ENCODE data around the gene SNTG2. TPM values are rescaled to one million over a fixed set of nuclear protein-coding genes. Genes with fewer than 3 reads are reported as not detected.

Gene SNTG2
- total and polyA plus RNA-seq, 2 of the 13 experiments (the other 11 are each of a cell fraction or from before 2014, with no cell fraction given): not detected

DNA sequence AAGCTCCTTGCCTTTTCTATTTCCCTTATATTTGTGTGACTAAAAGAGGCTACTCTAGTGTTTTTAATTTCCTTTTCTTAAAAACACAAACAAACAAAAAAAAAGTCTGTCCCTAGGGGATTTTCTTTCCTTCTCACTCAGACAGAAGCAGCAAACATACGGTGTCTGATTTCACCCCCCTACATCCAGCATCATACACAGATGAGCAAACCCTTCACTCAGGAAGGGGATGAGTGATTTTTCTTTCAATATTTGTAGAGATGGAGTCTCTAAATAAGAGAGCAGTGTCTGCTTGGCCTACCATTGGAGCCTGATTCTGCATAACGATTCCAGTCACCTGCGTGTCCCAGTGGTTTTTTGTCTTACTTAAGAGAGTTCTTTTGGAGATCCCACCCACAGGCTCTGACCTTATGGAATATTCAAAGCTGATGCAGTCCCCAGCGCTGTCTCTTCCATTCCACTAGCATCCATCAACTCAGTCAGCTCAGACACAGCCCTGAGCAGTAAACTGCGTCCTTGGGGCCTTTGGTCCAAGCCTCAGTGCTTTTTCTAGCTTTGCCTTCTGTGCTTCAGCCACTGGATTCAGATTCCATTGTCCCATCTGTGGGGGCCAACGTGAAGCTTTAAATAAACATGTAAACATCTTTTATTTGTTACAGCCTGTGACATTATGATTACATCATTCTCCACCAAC, 410.1 kb downstream of the SNTG2 start (continued):
- TF ChIP-seq, protein P1, sequence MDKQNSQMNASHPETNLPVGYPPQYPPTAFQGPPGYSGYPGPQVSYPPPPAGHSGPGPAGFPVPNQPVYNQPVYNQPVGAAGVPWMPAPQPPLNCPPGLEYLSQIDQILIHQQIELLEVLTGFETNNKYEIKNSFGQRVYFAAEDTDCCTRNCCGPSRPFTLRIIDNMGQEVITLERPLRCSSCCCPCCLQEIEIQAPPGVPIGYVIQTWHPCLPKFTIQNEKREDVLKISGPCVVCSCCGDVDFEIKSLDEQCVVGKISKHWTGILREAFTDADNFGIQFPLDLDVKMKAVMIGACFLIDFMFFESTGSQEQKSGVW (CRISPR knock-in tag; IDR thresholded peaks at IDR 0.05; ENCODE audit: borderline replicate concordance): no peak

DNA sequence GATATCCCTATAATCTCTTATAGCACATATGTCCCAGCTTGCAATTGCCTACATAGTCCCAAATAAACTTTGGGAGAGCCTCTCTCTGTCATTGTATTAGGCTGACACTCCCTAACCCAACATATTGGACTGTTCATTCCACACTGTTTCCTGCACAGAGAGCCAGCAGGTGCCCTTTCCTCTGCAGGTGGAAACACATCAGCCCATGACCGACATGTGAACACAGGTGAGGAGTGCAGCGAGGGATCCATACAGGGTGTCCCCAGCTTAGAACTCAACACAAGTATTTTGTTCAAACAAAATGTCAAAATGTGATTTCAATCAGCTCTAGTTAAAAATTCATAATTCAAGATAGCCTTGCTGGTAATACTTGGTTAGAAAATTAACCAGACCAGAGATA, 412.7 kb downstream of the SNTG2 start:
- H3K9me3 ChIP-seq (ENCODE audit: low read length): no peaks in the 10 kb centered on the region
- no peaks in the 10 kb centered on the region for H3K36me3 ChIP-seq (replicated peaks in 1 of 2; ENCODE audit: control insufficient read depth in 1 of 2, insufficient read depth in 2 of 2, low read length in 2 of 2)
- H3K79me2 ChIP-seq (ENCODE audit: insufficient read depth, low read length): no peaks in the 10 kb centered on the region
- ChIA-PET CTCF (ENCODE audit: low intra/inter-chr PET ratio, low total read pairs) (no interaction called here), POLR2A (no interaction called here)
- H3K4me3 ChIP-seq (replicated peaks in 1 of 3; ENCODE audit: insufficient read depth in 1 of 3, low read depth in 2 of 3, low read length in 3 of 3): no peak overlapping the region
- no peak overlapping the region for H3K9ac ChIP-seq (ENCODE audit: insufficient read depth, low read depth, low read length)
- H3K27me3 ChIP-seq (ENCODE audit: control insufficient read depth in 1 of 2, insufficient read depth in 2 of 2, low read length in 2 of 2): peaks cover 0 to 14% of the 10 kb centered on the region in 2 experiments; a peak in 1 of 5 replicates
- intact Hi-C loops (cut with micrococcal nuclease; ENCODE audit: unreplicated experiment) (no loop called here), in situ Hi-C loops (cut with HindIII; ENCODE audit: extremely low pct_ligation_motif_present, low pct_unique_long_range_greater_than_20kb) (no loop called here)
- BruUV-seq (replicated peaks): no TSS peak
- no peak for ATAC-seq
- WGBS (ENCODE audit: low lambda C conversion rate): 9% methylated on average over 2 of the region's 2 CpGs
- H3K4me1 ChIP-seq (ENCODE audit: insufficient read depth, low read length): no peaks in the 10 kb centered on the region
- DNase-seq (ENCODE audit: low spot score): no peak
- H2AFZ ChIP-seq (ENCODE audit: low read length): no peak overlapping the region
- TF ChIP-seq CBX2 (IDR thresholded peaks at IDR 0.05; ENCODE audit: low read depth, low read length) (no peak), CBX2 (CRISPR knock-in tag; IDR thresholded peaks at IDR 0.05; ENCODE audit: low read depth) (no peak), TARDBP (CRISPR knock-in tag; IDR thresholded peaks at IDR 0.05) (no peak), NR1H2 (CRISPR knock-in tag; IDR thresholded peaks at IDR 0.05; ENCODE audit: borderline replicate concordance, low read depth) (no peak), KDM4B (CRISPR knock-in tag; IDR thresholded peaks at IDR 0.05) (no peak), ZFP36L1 (CRISPR knock-in tag; IDR thresholded peaks at IDR 0.05) (no peak), ZBTB20 (CRISPR knock-in tag; IDR thresholded peaks at IDR 0.05; ENCODE audit: borderline replicate concordance, low read depth) (no peak), NAIF1 (CRISPR knock-in tag; IDR thresholded peaks at IDR 0.05; ENCODE audit: borderline replicate concordance) (no peak), ZNF34 (CRISPR knock-in tag; IDR thresholded peaks at IDR 0.05; ENCODE audit: borderline replicate concordance) (no peak), MEIS1 (CRISPR knock-in tag; IDR thresholded peaks at IDR 0.05; ENCODE audit: borderline replicate concordance) (no peak), ZNF558 (CRISPR knock-in tag; IDR thresholded peaks at IDR 0.05; ENCODE audit: borderline replicate concordance) (no peak), MBNL3 (CRISPR knock-in tag; conservative IDR thresholded peaks at IDR 0.05) (no peak), CHD4 (IDR thresholded peaks at IDR 0.05; ENCODE audit: borderline replicate concordance, low read length) (no peak), AGO2 (optimal IDR thresholded peaks at IDR 0.05; ENCODE audit: low read depth, low read length) (no peak), FOXJ3 (CRISPR knock-in tag; IDR thresholded peaks at IDR 0.05; ENCODE audit: borderline replicate concordance) (no peak), MAFK (conservative IDR thresholded peaks at IDR 0.05 in 1 of 2, IDR thresholded peaks at IDR 0.05 in 1 of 2; ENCODE audit: low read length in 2 of 2) (no peak; a peak in 1 of 4 replicates)
- TF ChIP-seq, protein P2, sequence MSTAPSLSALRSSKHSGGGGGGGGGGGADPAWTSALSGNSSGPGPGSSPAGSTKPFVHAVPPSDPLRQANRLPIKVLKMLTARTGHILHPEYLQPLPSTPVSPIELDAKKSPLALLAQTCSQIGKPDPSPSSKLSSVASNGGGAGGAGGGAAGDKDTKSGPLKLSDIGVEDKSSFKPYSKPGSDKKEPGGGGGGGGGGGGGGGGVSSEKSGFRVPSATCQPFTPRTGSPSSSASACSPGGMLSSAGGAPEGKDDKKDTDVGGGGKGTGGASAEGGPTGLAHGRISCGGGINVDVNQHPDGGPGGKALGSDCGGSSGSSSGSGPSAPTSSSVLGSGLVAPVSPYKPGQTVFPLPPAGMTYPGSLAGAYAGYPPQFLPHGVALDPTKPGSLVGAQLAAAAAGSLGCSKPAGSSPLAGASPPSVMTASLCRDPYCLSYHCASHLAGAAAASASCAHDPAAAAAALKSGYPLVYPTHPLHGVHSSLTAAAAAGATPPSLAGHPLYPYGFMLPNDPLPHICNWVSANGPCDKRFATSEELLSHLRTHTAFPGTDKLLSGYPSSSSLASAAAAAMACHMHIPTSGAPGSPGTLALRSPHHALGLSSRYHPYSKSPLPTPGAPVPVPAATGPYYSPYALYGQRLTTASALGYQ (CRISPR knock-in tag; IDR thresholded peaks at IDR 0.05): no peak
- TF ChIP-seq, protein P3, sequence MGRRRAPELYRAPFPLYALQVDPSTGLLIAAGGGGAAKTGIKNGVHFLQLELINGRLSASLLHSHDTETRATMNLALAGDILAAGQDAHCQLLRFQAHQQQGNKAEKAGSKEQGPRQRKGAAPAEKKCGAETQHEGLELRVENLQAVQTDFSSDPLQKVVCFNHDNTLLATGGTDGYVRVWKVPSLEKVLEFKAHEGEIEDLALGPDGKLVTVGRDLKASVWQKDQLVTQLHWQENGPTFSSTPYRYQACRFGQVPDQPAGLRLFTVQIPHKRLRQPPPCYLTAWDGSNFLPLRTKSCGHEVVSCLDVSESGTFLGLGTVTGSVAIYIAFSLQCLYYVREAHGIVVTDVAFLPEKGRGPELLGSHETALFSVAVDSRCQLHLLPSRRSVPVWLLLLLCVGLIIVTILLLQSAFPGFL (CRISPR knock-in tag; IDR thresholded peaks at IDR 0.05): no peak
- no peak overlapping the region for H3K27ac ChIP-seq (ENCODE audit: extremely low read length, insufficient read depth, low read length)
- H3K4me2 ChIP-seq (ENCODE audit: low read depth, low read length): no peak overlapping the region
- FAIRE-seq: no peak
- no peaks in the 10 kb centered on the region for H4K20me1 ChIP-seq (ENCODE audit: insufficient read depth, low read length)
